GM18867 (cell line): Measurements from ENCODE around the gene AFF3.

Source experiments
- ATAC-seq: cut with Tn5 transposase; IDR thresholded peaks from one replicate; pipeline ENCODE4 v1.9.1; 2021; ENCODE audit warnings: mild to moderate bottlenecking, moderate library complexity; ENCODE audit not compliant: unreplicated experiment

Gene AFF3

GRCh38 chr2:99651930-99652670 is 490.3 kb downstream of the AFF3 start:
- ATAC-seq, result no peak

- ATAC-seq, result no peak
Observed at GRCh38 chr2:99648906-99649789, 493.2 kb downstream of the AFF3 start.

GRCh38 chr2:99648178-99648844 is 494.1 kb downstream of the AFF3 start:
- no peak for ATAC-seq

- ATAC-seq, result no peak
Observed at GRCh38 chr2:99645960-99646359, 496.4 kb downstream of the AFF3 start.

GRCh38 chr2:99644419-99644787 is 498.0 kb downstream of the AFF3 start:
- ATAC-seq, result no peak

GRCh38 chr2:99643787-99644418 is 498.5 kb downstream of the AFF3 start:
- no peak for ATAC-seq

GRCh38 chr2:99641999-99642398 is 500.4 kb downstream of the AFF3 start:
- ATAC-seq, result no peak

- no peak for ATAC-seq
Observed at GRCh38 chr2:99640635-99641151, 501.7 kb downstream of the AFF3 start.

GRCh38 chr2:99638791-99639190 is 503.6 kb downstream of the AFF3 start:
- no peak for ATAC-seq

- ATAC-seq, result no peak
Observed at GRCh38 chr2:99637159-99637697, 505.2 kb downstream of the AFF3 start.

GRCh38 chr2:99636144-99637034 is 506.0 kb downstream of the AFF3 start:
- no peak for ATAC-seq

GRCh38 chr2:99635710-99636109 is 506.7 kb downstream of the AFF3 start:
- no peak for ATAC-seq

- no peak for ATAC-seq
Observed at GRCh38 chr2:99634234-99634633, 508.2 kb downstream of the AFF3 start.

GRCh38 chr2:99631700-99632099 is 510.7 kb downstream of the AFF3 start:
- no peak for ATAC-seq

GRCh38 chr2:99629320-99629719 is 513.1 kb downstream of the AFF3 start:
- ATAC-seq, result no peak

GRCh38 chr2:99626158-99626557 is 516.2 kb downstream of the AFF3 start:
- ATAC-seq, result no peak

- ATAC-seq, result no peak
Observed at GRCh38 chr2:99624677-99625076, 517.7 kb downstream of the AFF3 start.

GRCh38 chr2:99623613-99624012 is 518.8 kb downstream of the AFF3 start:
- ATAC-seq, result no peak

- ATAC-seq, result no peak
Observed at GRCh38 chr2:99623035-99623434, 519.4 kb downstream of the AFF3 start.

- no peak for ATAC-seq
Observed at GRCh38 chr2:99622534-99622933, 519.9 kb downstream of the AFF3 start.
